ENCODE measurements around the gene SAE1.
A peak's percentile ranks its signal among the peaks of the same experiment; 100 is the strongest.

SAE1 gene

GRCh38 chr19:47107202-47107952 is 23.3 kb upstream of the SAE1 start:
- no peak for DNase-seq

- no peak for DNase-seq
Observed at GRCh38 chr19:47107953-47108746, 22.5 kb upstream of the SAE1 start.

GRCh38 chr19:47109177-47109540 is 21.5 kb upstream of the SAE1 start:
- no peak for DNase-seq

- DNase-seq, result no peak
Observed at GRCh38 chr19:47109541-47110375, 20.9 kb upstream of the SAE1 start.

GRCh38 chr19:47110521-47111005 is 20.1 kb upstream of the SAE1 start:
- DNase-seq, result no peak

GRCh38 chr19:47111006-47111621 is 19.5 kb upstream of the SAE1 start:
- DNase-seq, result no peak

GRCh38 chr19:47111682-47112165 is 18.9 kb upstream of the SAE1 start:
- DNase-seq, result no peak

- DNase-seq, result no peak
Observed at GRCh38 chr19:47112166-47112996, 18.3 kb upstream of the SAE1 start.

GRCh38 chr19:47112997-47113849 is 17.4 kb upstream of the SAE1 start, which contains the start of gene ZC3H4:
TSS of gene ZC3H4 (minus strand) at chr19:47113776. CDS start at chr19:47112584, 1,192 bp downstream.
- peak; percentile 98 for DNase-seq

- no peak for DNase-seq
Observed at GRCh38 chr19:47113850-47114651, 16.6 kb upstream of the SAE1 start.

- no peak for DNase-seq
Observed at GRCh38 chr19:47120470-47121067, 10.1 kb upstream of the SAE1 start.

GRCh38 chr19:47122359-47123335 is 8.0 kb upstream of the SAE1 start:
- no peak for DNase-seq

GRCh38 chr19:47123406-47123805 is 7.2 kb upstream of the SAE1 start:
- DNase-seq, result no peak

- peak; percentile 56 for DNase-seq
Observed at GRCh38 chr19:47124937-47125668, 5.5 kb upstream of the SAE1 start.

GRCh38 chr19:47125669-47125938 is 5.0 kb upstream of the SAE1 start:
- DNase-seq, result no peak

GRCh38 chr19:47129579-47129978 is 1.1 kb upstream of the SAE1 start:
- no peak for DNase-seq

GRCh38 chr19:47130120-47130588 is 481 bp upstream of the SAE1 start:
- no peak for DNase-seq
